GM18861 (cell line): ENCODE results near the gene GPSM1.

Experiments
- ATAC-seq: cut with Tn5 transposase; IDR thresholded peaks from one replicate; pipeline ENCODE4 v1.9.1; 2021; ENCODE audit not compliant: unreplicated experiment

GPSM1 gene

DNA sequence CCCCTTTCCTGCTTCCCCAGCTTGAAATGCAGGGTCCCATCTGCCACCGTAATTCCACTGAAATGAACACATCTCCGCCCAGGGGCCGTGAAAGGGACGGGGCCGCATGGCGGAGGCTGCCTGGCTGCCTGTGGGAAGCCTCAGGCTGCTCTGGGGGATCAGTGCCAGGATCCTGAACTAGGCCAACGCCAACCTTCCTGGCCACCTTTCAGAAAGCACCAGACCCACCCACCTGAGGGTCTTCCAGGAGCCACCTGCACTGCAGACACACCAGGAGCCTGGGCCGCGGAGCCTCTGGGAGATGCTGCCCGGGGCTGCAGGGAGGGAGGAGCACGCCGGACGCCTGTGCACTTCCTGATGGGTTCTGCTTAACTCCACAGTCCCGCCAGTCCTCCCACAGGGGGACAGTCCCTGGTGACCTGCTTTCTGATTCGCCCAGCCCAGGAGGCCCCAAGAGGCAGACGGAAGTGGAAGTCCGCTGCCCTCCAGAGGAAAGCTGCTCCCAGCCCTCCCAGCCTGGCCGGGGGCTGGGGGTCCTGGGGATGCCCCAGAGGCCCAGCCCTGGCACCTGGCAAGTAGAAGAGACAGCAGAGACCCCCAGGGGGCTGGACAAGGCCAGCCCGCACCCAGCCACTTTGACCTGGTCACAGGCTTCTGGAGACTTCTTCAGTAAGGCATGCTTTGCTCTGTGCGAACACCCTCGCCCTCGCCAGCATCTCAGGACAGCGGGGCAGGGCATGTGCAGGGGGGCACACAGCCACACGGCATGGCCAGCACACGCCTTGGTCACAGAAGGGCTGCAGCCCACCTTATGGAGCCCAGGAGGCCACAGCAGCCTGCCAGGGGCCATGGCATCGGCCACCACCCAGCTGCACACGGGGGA is 46.2 kb downstream of the GPSM1 start, which contains the start of gene CARD9:
Gene CARD9, minus strand, starts transcription at position 370 of the 883 bp plus-strand sequence. CDS start 1,591 bp downstream, outside the sequence.
- no peak for ATAC-seq

DNA sequence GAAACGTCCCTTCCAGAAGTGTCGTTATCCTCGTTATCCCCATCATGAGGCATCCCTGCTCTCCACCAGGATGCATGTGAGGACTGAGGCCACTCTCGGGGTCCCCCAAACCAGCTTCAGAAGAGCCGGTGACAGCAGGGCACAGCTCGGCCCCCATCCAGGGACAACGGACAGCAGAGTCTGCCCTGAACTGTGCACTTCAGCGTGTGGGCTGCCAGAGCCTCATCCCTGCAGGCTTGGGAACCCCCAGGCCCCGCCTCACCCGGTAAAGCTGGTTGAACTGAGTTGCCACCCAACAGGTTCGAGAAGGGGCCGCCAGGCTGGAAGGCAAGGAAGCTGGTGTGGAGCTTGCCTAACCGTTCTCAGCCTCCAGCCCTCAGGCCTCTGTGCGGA is 46.8 kb downstream of the GPSM1 start:
- no peak for ATAC-seq

DNA sequence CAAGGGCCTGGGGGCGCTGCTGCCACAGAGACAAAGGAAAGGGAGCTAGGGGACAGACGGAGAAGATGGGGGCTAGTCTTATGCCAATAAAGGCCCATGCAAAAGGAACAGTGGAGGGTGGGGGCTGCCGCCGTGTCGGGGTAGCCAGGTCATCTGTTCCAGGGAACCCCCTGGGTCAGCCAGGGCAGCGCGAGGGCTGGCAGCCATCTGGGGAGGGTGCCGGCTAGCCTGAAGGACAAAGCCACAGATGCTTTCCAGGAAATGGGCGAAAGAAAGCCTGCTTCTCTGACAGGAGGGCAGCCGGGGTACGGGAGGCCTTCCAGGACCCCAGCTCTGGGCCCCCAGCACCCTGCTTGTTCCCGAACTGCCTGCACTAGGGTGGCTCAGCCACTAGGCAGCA is 47.8 kb downstream of the GPSM1 start:
- no peak for ATAC-seq

DNA sequence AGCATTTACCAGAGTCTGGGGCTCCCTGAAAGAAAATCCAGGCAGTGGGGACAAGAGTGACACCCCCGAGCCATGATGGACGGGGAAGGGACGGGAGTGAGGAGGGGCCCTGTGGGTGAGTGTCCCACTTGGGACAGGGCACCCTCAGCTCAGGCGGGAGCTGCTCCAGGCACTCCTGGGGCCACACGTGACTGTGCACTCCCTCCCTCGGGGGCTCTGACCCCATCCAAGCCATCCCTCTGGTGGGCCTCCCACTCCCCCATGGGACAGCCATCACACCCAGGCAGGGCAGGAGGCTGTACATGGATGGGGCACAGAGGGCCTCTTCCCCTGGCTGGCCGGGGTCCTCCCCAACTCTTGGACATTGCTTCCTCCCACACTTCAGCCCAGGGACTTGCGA is 49.1 kb downstream of the GPSM1 start:
- no peak for ATAC-seq

DNA sequence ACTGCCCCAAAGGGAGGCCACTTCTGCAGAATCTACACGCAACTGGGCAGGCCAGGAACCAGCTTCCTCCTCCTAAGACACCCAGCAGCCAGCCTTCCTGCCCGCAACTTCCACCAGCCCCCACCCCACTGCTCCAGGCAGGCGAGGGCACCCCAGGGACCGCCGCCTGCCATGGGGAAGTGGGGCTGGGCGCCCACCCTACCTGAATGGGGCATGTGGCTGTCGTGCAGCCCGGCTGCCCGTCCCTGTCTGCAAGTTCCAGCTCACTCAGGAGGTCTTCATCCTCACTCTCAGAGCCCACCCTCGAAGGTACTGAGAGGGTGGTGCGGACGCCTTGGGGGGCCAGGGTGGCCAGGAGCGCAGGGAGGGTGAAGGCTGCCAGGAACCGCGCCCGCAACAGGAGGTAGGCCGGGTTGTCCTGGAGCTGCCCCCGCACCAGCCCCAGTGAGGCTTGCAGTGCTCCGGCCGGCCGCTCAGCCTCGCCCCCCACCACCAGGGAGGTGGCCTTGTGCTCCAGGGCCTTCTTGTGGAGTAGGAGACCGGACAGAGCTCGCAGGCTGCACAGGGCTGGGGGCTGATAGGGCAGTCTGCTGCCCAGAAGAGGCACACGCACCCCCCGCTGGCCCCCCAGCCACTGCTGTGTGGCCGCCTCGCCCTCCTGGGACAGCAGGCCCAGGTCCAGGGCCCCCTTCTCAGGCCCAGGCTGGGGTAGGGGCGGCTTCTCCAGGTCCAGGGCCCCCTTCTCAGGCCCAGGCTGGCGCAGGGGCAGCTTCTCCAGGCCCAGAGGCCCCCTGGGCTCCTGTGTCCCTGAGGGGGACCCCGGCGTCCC is 50.2 kb downstream of the GPSM1 start:
- no peak for ATAC-seq

DNA sequence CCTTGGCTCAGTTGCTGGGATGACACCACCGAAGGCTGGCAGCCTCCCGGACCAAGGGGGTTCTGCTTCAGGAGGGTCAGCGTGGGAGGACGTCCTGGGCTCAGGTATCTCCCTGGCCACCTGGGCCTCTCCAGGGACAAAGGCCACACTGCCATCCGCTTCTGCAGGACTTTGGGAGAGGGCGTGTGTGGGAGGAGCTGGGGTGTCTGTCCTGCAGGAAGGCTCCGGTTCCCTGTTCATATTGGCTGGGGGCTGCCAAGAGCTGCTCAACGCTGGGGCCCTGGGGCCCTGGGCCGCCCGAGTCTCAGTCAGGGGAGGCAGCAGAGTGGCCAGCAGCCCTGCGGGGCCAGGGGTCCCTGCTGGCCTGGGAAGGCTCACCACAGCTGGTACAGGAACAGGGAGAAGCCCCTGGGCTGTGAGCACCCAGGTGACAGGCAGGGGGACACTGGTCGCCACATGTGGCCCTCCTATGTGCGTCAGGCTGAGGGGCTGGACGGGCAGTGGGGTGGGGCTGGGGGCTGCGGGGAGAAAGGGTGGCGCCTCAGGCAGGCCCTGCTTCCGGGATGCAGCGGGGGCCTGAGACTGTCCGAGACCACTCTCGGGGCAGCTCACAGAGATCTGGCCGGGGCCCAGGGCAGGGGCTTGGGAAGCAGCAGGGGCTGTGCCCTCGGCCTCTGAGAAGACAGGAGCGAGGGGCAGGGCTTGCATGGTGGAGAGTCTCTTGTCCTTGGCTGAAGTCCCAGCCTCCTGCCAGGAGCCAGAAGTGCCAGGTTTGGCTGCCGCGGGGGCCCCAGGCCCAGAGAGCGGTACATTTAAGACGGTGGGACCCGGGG is 51.0 kb downstream of the GPSM1 start:
- no peak for ATAC-seq

DNA sequence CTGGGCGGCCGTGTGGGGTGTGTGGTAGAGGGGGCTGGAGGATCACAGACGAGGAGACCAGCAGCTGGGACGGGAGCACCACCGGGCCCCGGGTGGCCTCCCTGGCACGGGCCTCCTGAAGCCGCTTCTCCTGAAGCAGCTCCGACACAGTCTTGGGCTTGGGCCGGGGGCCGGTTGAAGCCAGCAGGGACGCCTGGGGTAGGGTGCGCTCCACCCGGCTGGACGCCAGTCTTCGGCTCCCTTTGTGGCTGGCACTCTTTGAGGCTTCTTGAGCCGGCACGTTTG is 51.6 kb downstream of the GPSM1 start:
- ATAC-seq, result no peak

DNA sequence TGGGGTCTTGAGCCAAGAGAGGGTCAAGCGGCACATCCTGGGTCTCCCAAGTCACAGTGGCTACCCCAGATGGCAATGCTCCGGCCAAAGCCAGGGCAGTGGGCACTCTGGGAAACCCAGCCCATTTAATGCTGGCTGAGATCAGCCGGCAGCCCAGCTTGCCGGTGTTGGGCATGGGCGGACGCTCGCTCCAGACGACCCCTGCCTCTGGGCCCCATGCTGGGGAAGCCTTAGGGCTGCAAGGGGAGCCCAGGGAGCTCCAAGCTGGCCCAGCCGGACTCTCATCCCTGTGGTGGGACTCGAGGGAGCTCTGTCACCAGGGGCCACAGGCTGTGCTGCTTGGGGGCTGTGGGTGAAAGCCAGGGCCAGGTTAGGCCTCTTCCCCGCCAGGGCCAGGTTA is 52.1 kb downstream of the GPSM1 start:
- ATAC-seq, result no peak

DNA sequence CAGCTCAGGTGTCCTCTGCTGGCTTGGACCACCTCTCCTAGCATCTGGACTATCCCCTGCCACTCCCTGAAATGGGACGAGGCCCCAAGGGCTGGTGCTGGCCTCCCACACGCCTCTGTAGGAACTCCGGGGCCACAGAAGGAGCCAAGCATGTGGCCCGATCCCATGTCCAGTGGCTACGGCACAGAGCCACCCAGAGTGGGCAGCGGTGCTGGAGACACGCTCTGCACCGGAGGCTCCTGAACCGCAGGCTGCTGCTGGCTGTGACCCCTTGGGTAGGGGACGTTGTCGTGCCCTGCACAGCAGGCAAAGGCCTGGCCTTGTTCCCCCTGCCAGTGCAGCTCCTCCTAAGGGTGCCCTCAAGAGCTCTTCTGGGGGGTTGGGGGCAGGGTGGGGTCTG is 52.6 kb downstream of the GPSM1 start:
- no peak for ATAC-seq

DNA sequence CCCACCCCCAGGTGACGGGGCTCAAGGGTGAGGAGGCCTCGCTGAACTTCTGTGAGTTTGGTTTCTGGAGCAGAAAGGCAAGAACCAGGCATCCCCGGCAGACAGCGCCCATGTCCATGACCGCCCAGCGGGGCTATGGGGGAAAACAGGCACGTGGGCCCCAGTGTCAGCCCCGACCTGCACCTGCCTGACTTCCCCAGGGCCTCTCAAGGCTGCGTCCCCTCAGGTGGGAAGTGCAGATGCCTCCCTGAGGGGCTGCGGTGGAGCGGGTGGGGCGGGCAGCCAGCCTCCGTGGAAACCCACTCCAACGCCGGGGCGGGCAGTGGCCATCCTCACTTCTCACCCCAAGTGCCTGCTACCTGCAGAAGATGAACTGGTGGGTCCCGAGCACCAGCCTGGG is 53.0 kb downstream of the GPSM1 start:
- ATAC-seq, result no peak

DNA sequence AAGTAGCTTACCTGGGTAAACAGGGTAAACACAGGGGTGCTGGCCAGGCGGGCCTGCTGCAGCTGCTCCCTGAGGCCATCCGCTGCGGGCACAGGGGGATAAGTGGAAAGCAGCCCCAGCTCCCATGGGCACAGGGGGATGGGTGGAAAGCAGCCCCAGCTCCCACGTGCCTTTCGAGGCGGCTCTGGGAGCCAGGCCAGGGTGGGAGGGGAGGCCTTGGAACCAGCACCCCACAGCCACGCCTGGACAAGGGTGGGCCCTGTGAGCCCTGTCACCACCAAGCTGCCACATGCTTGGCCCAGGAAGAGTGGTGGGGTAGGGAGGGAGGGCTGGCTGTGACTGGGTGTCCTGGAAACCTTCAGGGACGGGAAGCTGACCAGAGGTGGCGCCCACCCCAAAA is 54.0 kb downstream of the GPSM1 start:
- no peak for ATAC-seq

DNA sequence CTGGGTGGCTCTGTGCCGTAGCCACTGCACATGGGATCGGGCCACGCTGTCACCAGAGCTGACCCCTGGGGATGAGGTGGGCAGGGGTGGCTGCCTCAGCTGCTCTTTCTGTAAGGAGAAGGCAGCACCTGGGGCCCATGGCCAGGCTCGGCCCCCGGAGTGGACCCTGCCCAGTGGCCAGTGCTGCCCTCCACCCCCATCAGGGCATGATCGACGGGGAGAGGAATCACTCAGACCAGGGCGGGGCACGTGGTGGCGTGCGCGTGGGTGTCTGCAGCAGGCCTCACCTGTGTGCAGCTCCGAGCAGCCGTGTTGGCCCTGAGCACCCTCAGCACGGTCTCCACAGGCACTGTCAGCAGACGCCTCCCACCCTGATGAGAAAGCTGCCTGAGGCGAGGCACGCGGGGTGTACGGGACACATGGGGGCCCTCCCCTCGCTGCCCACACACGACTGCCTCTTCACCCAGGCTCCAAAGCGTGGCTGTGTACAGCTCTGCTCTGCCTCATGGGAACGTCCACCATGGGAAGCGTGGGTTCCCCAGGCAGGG is 54.7 kb downstream of the GPSM1 start:
- no peak for ATAC-seq

DNA sequence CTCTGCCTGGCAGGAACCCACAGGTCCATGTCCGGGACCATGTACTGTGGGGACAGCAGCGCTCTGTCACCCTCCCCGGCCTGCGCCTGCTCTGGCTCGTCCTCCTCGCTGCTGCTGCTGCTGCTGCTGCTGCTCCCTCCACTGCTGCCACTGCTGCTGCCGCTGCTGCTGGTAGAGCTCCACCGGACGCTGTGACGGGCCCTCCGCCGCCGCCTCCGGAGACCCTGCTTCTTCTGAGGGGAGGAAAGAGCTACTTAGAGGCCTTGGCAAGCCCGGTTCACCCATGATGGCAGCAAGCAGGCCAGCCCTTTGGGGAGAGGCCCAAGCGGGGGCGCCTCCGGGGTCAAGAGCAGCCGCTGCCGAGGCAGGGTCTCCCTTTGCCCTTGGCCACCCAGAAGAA is 56.1 kb downstream of the GPSM1 start:
- no peak for ATAC-seq

DNA sequence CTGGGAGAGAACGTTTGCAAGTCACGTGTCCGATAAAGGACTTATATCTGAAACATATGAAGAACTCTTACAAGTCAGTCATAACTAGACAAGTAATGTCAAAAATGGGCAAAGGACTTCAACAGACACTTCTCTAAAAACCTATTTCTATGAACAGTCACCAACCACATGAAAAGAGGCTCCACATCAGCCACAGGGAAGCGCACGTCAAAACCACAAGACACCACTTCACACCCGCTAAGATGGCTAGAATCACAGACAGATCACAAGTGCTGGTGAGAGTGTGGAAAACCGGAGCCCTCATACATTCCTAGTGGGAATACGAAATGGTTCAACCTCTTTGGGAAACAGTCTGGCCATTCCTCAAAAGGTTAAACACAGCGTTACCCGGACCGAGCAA is 57.7 kb downstream of the GPSM1 start:
- ATAC-seq, result no peak

DNA sequence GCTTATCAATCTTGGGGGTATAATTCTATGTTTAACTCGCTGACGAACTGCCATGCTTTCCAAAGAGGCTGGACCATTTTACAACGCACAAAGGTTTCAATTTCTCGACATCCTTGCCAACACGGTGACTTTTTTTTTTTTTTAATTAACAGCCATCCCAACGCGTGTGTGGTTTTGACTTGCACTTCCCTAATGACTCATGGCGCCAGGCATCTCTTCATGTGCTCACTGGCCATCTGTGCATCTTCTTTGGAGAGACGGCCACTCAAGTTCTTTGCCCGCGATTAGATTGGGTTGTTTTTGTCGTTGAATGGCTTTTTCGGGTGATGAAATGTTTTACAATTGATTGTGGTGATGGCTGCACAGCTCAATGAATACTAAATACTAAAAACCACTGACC is 58.7 kb downstream of the GPSM1 start:
- no peak for ATAC-seq

DNA sequence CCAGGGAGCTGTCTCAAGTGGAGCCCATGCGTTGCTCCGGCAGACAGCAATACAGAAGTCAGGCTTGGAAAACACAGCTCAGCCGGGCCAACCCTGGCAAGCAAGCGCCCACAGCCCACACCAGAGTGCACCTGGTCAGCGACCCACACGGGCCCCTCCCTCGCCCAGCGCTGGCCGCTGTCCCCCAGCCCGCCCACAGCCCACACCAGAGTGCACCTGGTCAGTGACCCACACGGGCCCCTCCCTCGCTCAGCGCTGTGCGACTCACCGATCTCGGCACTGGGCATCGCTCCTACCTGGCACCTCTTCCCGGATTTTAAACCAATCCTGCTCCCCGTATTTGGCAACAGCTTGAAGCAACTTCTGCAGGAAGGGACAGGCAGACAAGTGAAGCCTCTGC is 59.9 kb downstream of the GPSM1 start:
- ATAC-seq, result no peak

DNA sequence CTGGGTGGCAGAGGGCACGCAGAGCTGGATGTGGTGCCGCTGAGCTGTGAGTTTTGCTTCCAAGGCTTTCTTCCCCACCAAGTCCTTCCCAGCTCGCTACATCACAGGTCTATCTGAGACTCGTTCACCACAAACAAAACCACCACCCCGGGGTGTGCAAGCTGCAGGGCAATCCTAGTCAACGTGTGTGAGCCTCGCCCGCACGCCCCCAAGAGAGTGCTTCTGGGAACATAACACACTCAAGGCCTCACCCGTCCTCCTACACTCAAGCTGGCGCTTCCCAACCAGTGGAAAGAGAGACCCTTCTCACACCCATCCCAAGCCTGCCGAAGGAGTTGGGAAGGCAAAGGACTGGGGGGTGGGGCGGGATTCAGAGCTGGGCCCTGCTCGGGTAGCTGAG is 62.1 kb downstream of the GPSM1 start:
- no peak for ATAC-seq

DNA sequence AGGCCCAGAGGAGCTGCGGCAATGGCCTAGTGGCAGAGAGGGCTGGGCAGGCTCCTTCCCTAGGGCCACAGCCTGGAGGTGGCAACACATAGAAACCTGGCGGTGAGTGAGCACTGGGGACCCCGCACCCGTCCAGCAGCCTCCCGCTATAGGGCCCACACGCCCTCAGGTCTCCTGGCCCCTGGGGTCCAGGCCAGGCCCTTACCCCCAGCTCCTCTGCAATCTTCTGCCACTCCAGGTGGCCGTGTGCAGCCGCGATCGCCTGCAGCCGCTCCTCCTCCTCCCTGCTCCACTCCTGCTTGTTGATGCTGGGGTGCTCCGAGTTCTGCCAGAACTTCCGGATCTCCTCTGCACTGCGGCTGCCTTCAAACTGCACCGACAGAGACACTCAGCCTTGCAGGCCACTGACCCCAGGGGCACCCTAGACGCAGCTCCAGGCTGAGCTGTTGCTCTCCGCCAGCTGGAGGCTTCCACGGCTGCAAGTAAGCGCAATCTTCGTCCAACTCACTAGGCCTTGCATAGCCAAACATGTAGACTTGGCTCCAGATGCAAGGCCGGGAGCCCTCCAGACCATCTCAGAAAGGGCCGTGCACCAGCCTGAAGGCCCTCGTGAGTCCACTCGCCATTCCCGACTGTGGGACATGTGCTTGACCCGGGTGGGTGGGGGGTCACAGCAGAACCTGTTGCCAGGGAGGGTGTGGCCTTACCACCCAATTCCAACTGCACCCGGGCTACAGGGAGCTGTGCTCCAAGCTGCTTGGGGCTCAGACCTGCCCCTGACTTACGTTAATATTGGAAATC is 64.6 kb downstream of the GPSM1 start:
- ATAC-seq, result no peak

DNA sequence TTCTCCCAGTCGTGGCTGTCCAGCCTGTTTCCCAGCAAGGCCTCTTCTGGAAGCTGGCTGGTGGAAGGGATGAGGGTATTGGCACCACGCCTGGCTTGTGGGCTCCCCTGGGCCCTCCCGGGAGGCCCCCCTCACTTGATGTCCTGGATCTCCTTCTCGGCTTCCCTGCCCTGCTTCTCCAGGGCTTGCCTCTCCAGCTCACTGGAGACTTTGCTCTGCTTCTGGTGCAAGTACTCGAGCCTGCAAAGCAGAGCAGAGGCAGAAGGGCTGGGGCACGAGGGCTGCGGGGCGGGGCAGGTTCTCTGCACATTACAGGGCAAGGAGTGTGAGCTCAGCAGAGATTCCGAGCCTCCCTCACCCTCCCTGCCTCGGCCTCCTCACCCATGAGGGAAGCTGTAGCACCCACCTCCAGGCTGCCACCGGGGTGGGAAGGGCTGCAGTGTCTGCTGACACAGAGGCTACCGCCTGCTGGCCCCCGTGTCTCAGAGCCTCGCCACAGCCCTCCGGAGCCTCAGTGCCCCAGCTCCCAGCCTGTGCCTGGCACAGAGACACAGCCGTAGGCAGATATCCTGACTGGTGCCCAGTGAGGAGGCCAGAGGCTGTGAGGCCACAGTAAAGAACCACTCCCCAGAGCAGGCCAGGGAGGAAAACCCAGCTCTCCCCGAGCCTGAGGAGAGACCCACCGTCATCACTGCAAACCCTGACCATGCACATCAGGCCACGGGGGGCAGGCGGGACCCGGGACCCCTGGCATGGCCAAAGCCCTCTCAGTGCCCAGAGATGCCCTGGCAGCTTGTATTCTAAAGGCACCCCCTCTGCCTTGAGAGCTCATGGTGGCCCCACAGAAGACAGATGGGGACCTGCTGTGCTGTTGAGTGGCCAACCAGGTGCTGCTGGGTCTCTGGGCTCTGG is 65.5 kb downstream of the GPSM1 start:
- no peak for ATAC-seq
